Activated naive CD4-positive, alpha-beta T cell treated with anti-CD3 and anti-CD28 coated beads, Interleukin-2, amount 50 U/mL, for 72 hours (primary cell): ENCODE results near the gene TRIO. TPM values are rescaled to one million over a fixed set of nuclear protein-coding genes. Genes with fewer than 3 reads are reported as not detected.
"Not testable (repeated sequence)": the region's sequence is repeated elsewhere in the genome, so short reads cannot be mapped to it uniquely, and the experiment has no call there.

Experiments
- ATAC-seq, 2 donors: fragments of 150-1000 bp; cut with Tn5 transposase; 2 replicates each; pipeline ENCODE4 v1.10.0; 2021; ENCODE audit warnings: mild to moderate bottlenecking in 2 of 2, moderate library complexity in 2 of 2
- DNase-seq, 2 donors: peaks; one replicate each; pipeline ENCODE4 v3.0.0; 2021 to 2022; ENCODE audit warnings: low spot score in 2 of 2
- H3K27ac Mint-ChIP-seq, 2 donors: one replicate each; pipeline ENCODE4 v1.8.0; 2022; ENCODE audit warnings: mild to moderate bottlenecking in 2 of 2, mixed read lengths in 2 of 2
- H3K36me3 Mint-ChIP-seq, 2 donors: one replicate each; pipeline ENCODE4 v1.8.0; 2022; ENCODE audit warnings: mixed read lengths in 2 of 2
- H3K9me3 Mint-ChIP-seq, 2 donors: one replicate each; pipeline ENCODE4 v1.8.0; 2022; ENCODE audit warnings: mixed read lengths in 2 of 2
- total RNA-seq, 2 donors: library from RNA; stranded (reverse); gene quantifications; one replicate each; pipeline ENCODE4 v1.2.3, GENCODE V29; 2022

The TRIO gene
- total RNA-seq, 2 donors from 2014 or later = 13.3 to 18.2 TPM

- Mint-ChIP-seq H3K27ac (no peak overlapping the region), H3K36me3 (peaks cover 0 to 16% of the 10 kb centered on the region in 2 donors), H3K9me3 (peaks cover 4 to 12% of the 10 kb centered on the region in 2 donors)
- no peak for ATAC-seq
- DNase-seq = no peak
Observed at GRCh38 chr5:14552017-14552416, 408.9 kb downstream of the TRIO start.

GRCh38 chr5:14554288-14554687 is 411.1 kb downstream of the TRIO start:
- DNase-seq, H3K27ac Mint-ChIP-seq: not testable (repeated sequence)
- Mint-ChIP-seq H3K9me3 (peaks cover 4 to 12% of the 10 kb centered on the region in 2 donors), H3K36me3 (peaks cover 0 to 16% of the 10 kb centered on the region in 2 donors)
- peak in 1 of 2 donors; percentile 14 for ATAC-seq

GRCh38 chr5:14556015-14556414 is 412.9 kb downstream of the TRIO start:
- peaks cover 0 to 16% of the 10 kb centered on the region in 2 donors for H3K36me3 Mint-ChIP-seq
- ATAC-seq = no peak

GRCh38 chr5:14557203-14557770 is 414.1 kb downstream of the TRIO start:
- no peak for ATAC-seq
- DNase-seq = no peak
- H3K27ac Mint-ChIP-seq = no peak overlapping the region
- H3K9me3 Mint-ChIP-seq = peaks cover 4 to 12% of the 10 kb centered on the region in 2 donors
- peaks cover 0 to 16% of the 10 kb centered on the region in 2 donors for H3K36me3 Mint-ChIP-seq

More at GRCh38 chr5:14556015-14556414, 412.9 kb downstream of the TRIO start:
- no peak for DNase-seq
- peaks cover 4 to 12% of the 10 kb centered on the region in 2 donors for H3K9me3 Mint-ChIP-seq
- no peak overlapping the region for H3K27ac Mint-ChIP-seq

- peaks cover 4 to 10% of the 10 kb centered on the region in 2 donors for H3K9me3 Mint-ChIP-seq
- ATAC-seq = no peak
- H3K27ac Mint-ChIP-seq = no peak overlapping the region
- H3K36me3 Mint-ChIP-seq = peaks cover 0 to 16% of the 10 kb centered on the region in 2 donors
- DNase-seq = no peak
Observed at GRCh38 chr5:14557791-14558415, 414.8 kb downstream of the TRIO start.

Other genes with a start within 250 kb of the TRIO start
- gene DNAH5, start 198.7 kb upstream of the TRIO start, total RNA-seq = not detected